BJ (cell line): Measurements from ENCODE around the gene ARSI. TPM values are rescaled to one million over a fixed set of nuclear protein-coding genes. Genes with fewer than 3 reads are reported as not detected.

Source experiments
- CTCF ChIA-PET: fragments of 350-600 bp; formaldehyde crosslinking; extraction: SDS; loops from one replicate; lab custom pipeline; 2021; ENCODE audit warnings: antibody characterized with exemption, inconsistent platforms; lab: Yijun Ruan, JAX
- POLR2A ChIA-PET: fragments of 300-600 bp; sonication (Branson Sonifier 250); formaldehyde crosslinking; extraction: SDS; loops from one replicate; lab custom pipeline; 2021; ENCODE audit warnings: antibody characterized with exemption; lab: Charles Lee
- DNase-seq: peaks from one replicate; pipeline ENCODE4 v3.0.0-alpha.2; 2011; ENCODE audit warnings: low read depth
- H3K27me3 ChIP-seq: 2 replicates; pipeline ENCODE4 v1.6.0; 2011; ENCODE audit warnings: low read length; ENCODE audit not compliant: control insufficient read depth, insufficient read depth
- H3K36me3 ChIP-seq: 2 replicates; pipeline ENCODE4 v1.5.1; 2011; ENCODE audit warnings: low read length; ENCODE audit not compliant: control insufficient read depth, insufficient read depth
- H3K4me3 ChIP-seq: 2 replicates; pipeline ENCODE4 v1.5.1; 2011; ENCODE audit warnings: low read depth, mild to moderate bottlenecking, control low read depth, low read length
- polyA plus RNA-seq: library from polyadenylated mRNA; depleted of rRNA; stranded (reverse); fragments of >200 nt; gene quantifications from 2 replicates; pipeline ENCODE4 v1.2.3, GENCODE V29; 2011
- TF ChIP-seq, protein P1 (sequence below): IDR thresholded peaks from 2 replicates; pipeline ENCODE4 v1.5.1; 2011; ENCODE audit warnings: low read depth, mild to moderate bottlenecking, control low read depth, inconsistent platforms, low read length, moderate library complexity; ENCODE audit not compliant: insufficient read depth

Gene ARSI
- polyA plus RNA-seq, 1 experiment: 9.8 TPM

DNA sequence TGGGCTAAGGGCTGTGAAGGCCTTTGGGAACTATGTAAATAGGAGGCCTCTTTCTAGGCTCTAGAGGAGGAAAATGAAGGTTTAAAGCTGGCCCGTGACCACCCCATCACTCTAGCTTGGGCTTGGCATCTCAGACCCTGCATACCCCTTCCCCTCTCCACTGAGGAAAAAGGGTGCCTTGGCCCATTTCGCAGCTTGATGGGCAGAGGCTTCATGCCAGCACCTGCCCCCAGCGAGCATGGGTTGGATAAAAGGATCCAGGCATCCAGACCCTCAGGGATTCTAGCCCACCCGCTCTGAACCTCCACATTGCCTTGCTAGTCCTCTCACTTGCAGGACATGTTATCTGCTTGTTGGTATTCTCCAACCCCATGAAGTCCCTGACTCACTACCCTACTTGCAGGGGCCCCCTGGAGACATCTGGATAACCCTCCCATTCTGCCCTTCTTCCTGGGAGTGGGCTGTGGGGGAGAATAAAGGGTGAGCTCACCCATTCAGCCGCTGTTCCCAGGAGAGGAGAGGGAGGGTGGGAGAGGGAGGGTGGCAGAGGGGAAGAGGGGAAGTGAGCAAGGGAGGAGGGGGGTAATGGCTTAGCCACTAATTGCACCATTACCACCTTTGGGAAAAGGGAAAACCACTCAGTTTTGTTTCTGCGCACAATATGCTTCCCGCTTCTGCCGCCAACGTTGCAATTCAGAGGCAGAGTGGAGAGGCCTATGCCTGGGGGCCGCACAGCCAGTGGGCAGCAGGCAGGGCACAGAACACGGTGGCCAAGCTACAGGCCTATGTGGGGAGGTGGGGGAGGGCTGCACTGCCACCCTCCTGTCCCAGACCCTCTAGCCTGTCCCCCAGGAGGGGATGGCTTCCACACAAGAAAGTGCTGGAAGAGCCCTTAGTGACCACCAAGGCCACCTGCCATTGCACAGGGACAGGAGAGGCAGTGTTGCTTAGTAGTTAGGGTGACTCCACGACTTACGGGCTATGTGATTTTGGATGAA is 11.0 kb downstream of the ARSI start:
- ChIA-PET CTCF (interaction anchor here (0.7 to 1.4 kb wide), 3 partner anchors 17 to 143 kb away, joined by 3 to 5 read pairs (median 4); no protein-coding TSS in a partner anchor), POLR2A (no interaction called here)
- no peak for DNase-seq

GRCh38 chr5:150289551-150290390 is 12.9 kb downstream of the ARSI start, which contains the start of gene CAMK2A:
Gene CAMK2A, minus strand, starts transcription at chr5:150289773. Its CDS starts 148 bp downstream, at chr5:150289625.
- H3K4me3 ChIP-seq: no peak within 1 kb of the TSS
- DNase-seq: no peak
- POLR2A ChIA-PET: no interaction called here
- CTCF ChIA-PET: interaction anchor here (1.3 kb wide), 1 partner anchor 9 kb away, joined by 4 read pairs; no protein-coding TSS in a partner anchor
- no peaks in the 10 kb centered on the region for H3K36me3 ChIP-seq
- peaks cover 4% of the 10 kb centered on the region for H3K27me3 ChIP-seq
- TF ChIP-seq, protein P1, sequence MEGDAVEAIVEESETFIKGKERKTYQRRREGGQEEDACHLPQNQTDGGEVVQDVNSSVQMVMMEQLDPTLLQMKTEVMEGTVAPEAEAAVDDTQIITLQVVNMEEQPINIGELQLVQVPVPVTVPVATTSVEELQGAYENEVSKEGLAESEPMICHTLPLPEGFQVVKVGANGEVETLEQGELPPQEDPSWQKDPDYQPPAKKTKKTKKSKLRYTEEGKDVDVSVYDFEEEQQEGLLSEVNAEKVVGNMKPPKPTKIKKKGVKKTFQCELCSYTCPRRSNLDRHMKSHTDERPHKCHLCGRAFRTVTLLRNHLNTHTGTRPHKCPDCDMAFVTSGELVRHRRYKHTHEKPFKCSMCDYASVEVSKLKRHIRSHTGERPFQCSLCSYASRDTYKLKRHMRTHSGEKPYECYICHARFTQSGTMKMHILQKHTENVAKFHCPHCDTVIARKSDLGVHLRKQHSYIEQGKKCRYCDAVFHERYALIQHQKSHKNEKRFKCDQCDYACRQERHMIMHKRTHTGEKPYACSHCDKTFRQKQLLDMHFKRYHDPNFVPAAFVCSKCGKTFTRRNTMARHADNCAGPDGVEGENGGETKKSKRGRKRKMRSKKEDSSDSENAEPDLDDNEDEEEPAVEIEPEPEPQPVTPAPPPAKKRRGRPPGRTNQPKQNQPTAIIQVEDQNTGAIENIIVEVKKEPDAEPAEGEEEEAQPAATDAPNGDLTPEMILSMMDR: no peak

More for the DNA sequence above, 11.0 kb downstream of the ARSI start:
- Histone ChIP-seq H3K4me3 (no peak overlapping the region), H3K27me3 (peaks cover 3% of the 10 kb centered on the region; the same call in 1 of the 2 replicates), H3K36me3 (no peaks in the 10 kb centered on the region)
- TF ChIP-seq, protein P1: no peak

GRCh38 chr5:150288791-150289190 is 13.9 kb downstream of the ARSI start:
- H3K27me3 ChIP-seq: peaks cover 4% of the 10 kb centered on the region
- no peak overlapping the region for H3K4me3 ChIP-seq
- CTCF ChIA-PET: interaction anchor here (1.3 kb wide), 2 partner anchors 10 to 14 kb away, joined by 3 to 4 read pairs; partner anchors contain the start of gene ARSI
- H3K36me3 ChIP-seq: no peaks in the 10 kb centered on the region
- TF ChIP-seq, protein P1: no peak
- POLR2A ChIA-PET: no interaction called here
- DNase-seq: no peak

DNA sequence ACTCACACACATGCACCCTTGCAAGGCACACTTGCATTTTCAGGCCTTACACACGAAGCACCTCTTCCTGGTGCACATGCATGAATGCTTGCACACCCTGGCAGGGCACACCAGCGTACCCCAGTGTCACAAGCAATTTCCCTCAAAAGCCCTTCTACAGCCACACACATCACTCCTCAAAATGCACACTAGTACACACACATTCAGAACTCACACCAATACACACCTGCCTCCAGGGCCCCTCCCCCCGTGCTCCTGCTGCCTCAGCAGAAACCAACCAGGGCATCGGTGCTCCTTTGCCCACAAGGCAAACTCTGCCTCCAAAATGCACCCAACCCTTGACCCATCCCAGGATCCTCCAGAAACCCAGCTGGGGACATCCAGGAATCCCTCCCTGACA is 14.3 kb downstream of the ARSI start:
- TF ChIP-seq, protein P1: no peak
- DNase-seq: no peak
- Histone ChIP-seq H3K4me3 (no peak overlapping the region), H3K36me3 (no peaks in the 10 kb centered on the region), H3K27me3 (peaks cover 4% of the 10 kb centered on the region)
- ChIA-PET CTCF (interaction anchor here (1.3 kb wide), 2 partner anchors 10 to 14 kb away, joined by 3 to 4 read pairs; partner anchors contain the start of gene ARSI), POLR2A (no interaction called here)
